HG03025 (cell line): Measurements from ENCODE around the gene HS3ST3A1.

Experiments
- ATAC-seq: cut with Tn5 transposase; IDR thresholded peaks from one replicate; pipeline ENCODE4 v1.9.1; 2021; ENCODE audit warnings: mild to moderate bottlenecking, moderate library complexity; ENCODE audit not compliant: unreplicated experiment, low FRiP score

HS3ST3A1 gene

DNA sequence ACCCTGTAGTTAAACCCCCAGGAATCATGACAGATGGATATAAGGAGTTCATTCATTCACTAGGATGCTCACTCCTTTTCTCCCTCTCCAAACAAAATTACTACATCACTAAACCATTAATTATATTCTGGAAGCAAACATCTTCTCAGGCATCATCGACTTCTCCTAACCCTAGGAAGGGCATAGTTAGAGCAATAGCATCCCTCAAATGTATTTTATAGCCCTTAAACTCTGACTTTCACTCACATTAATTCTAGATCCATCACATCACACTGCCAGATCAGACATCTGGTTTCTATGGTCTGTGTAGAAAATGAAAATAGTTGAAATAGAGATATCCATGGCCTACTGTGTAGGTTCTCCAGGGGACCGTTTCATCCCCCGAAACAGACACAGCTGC is 143.9 kb downstream of the HS3ST3A1 start:
- ATAC-seq = no peak
